ENCODE data around the gene TMEM92. TPM values are rescaled to one million over a fixed set of nuclear protein-coding genes. Genes with fewer than 3 reads are reported as not detected.
A peak's percentile ranks its signal among the peaks of the same experiment; 100 is the strongest.
"Not testable (repeated sequence)": the region's sequence is repeated elsewhere in the genome, so short reads cannot be mapped to it uniquely, and the experiment has no call there.

Gene TMEM92
- total RNA-seq, 1 donor from 2014 or later = 1.8 TPM

DNA sequence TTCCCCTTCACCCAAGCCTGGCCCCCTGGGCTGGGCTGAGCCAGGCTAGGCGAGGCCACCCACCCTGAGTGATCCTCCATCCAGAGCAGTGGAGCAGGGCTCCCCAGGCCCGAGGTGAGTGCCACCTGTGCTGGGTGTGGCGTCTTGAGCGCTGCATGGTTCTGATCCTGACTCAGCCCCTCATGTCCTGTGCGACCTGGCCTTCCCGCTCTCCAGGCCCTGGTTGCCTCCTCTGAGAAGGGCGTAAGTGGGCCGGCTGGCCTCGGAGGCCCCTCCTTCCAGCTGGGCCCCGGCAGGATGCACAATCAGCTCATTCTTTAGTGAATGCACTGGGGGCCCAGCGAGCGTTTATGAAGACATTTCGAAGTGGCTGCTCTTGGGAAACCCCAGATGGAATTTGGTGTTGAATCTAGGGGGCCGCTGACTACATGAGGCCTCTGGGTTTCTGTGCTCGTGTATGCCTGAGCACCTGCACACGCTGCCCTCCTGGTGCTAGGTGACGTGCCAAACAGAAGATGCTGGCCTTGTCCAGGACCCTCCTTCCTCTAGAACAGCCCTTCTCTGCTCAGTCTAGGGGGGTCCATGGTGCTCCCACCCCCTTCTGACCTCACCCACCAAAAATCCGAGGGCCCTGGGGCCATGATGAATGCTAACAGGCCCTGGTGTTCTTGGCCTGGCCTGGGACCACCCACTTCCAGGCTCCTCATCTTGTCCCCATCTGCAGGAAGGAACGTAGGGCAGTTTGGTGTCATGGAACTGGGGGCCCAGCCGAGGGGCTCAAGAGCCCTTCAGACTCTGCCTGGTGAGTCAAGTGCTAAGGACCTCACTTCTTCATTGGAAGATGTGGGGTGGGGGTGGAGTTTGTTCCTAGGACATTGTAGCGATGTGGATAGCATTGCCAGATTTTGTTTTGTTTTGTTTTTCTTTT is 3.6 kb upstream of the TMEM92 start:
- TF ChIP-seq EZH2 (IDR thresholded peaks at IDR 0.05) (no peak), CTCF (IDR thresholded peaks at IDR 0.05) (no peak), EZH2phosphoT487 (IDR thresholded peaks at IDR 0.05) (no peak)
- Histone ChIP-seq H3K36me3 (no peaks in the 10 kb centered on the region), H3K9me3 (ENCODE audit: low read depth) (no peaks in the 10 kb centered on the region), H3F3A (ENCODE audit: low read depth) (peaks cover 12% of the 10 kb centered on the region), H3K4me3 (no peak overlapping the region), H3K79me2 (ENCODE audit: low read depth) (no peaks in the 10 kb centered on the region), H2AFZ (replicated peaks) (peak overlapping the region; percentile 4), H3K4me2 (peak overlapping the region; percentile 4), H3K9ac (no peak overlapping the region), H4K20me1 (ENCODE audit: low read depth) (no peaks in the 10 kb centered on the region), H3K27ac (no peak overlapping the region), H3K4me1 (peaks cover 30% of the 10 kb centered on the region), H3K27me3 (peaks cover 23% of the 10 kb centered on the region)
- H3K4me1 Mint-ChIP-seq = peaks cover 49% of the 10 kb centered on the region
- no peaks in the 10 kb centered on the region for H3K9me3 Mint-ChIP-seq
- DNase-seq (ENCODE audit: low spot score) = peak; percentile 50
- H3K4me3 Mint-ChIP-seq = peak overlapping the region; percentile 21
- no peaks in the 10 kb centered on the region for H3K36me3 Mint-ChIP-seq
- H3K27ac Mint-ChIP-seq = no peak overlapping the region
- peaks cover 11% of the 10 kb centered on the region for H3K27me3 Mint-ChIP-seq (ENCODE audit: insufficient read depth, low read depth)

DNA sequence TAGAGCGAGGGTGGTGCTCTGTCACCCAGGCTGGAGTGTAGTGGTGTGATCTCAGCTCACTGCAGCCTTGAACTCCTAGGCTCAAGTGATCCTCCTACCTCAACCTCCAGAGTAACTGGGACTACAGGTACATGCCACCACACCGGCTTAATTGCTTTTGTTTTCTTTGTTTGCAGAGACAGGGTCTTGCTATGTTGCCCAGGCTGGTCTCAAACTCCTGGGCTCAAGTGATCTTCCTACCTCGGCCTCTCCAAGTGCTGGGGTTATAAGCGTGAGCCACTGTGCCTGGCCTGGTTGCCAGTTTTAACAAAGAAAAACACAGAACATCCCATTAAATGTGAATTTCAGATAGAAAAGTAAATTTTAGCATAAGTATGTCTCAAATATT is 2.9 kb upstream of the TMEM92 start:
- not testable (repeated sequence) for H3K4me3 Mint-ChIP-seq; H3K27ac Mint-ChIP-seq; H2AFZ ChIP-seq (replicated peaks); H3K9ac ChIP-seq; H3K9me3 ChIP-seq (ENCODE audit: low read depth); H3K4me2 ChIP-seq; H4K20me1 ChIP-seq (ENCODE audit: low read depth); H3K79me2 ChIP-seq (ENCODE audit: low read depth); H3K4me3 ChIP-seq; DNase-seq (ENCODE audit: low spot score); H3K27ac ChIP-seq; H3K27me3 Mint-ChIP-seq (ENCODE audit: insufficient read depth, low read depth); H3K9me3 Mint-ChIP-seq; H3K36me3 ChIP-seq; H3K36me3 Mint-ChIP-seq
- peaks cover 32% of the 10 kb centered on the region for H3K4me1 ChIP-seq
- peaks cover 12% of the 10 kb centered on the region for H3F3A ChIP-seq (ENCODE audit: low read depth)
- H3K4me1 Mint-ChIP-seq = peaks cover 44% of the 10 kb centered on the region
- H3K27me3 ChIP-seq = peaks cover 23% of the 10 kb centered on the region

- Histone ChIP-seq H3K9me3 (ENCODE audit: low read depth) (no peaks in the 10 kb centered on the region), H3F3A (ENCODE audit: low read depth) (peaks cover 12% of the 10 kb centered on the region), H3K27ac (no peak overlapping the region), H4K20me1 (ENCODE audit: low read depth) (no peaks in the 10 kb centered on the region), H3K36me3 (no peaks in the 10 kb centered on the region), H2AFZ (replicated peaks) (no peak overlapping the region), H3K4me2 (peak overlapping the region; percentile 72), H3K79me2 (ENCODE audit: low read depth) (no peaks in the 10 kb centered on the region), H3K27me3 (peaks cover 23% of the 10 kb centered on the region), H3K9ac (no peak overlapping the region), H3K4me3 (no peak overlapping the region), H3K4me1 (peaks cover 39% of the 10 kb centered on the region)
- Mint-ChIP-seq H3K36me3 (no peaks in the 10 kb centered on the region), H3K27me3 (ENCODE audit: insufficient read depth, low read depth) (peaks cover 6% of the 10 kb centered on the region), H3K4me1 (peaks cover 45% of the 10 kb centered on the region), H3K4me3 (peak overlapping the region; percentile 59), H3K27ac (no peak overlapping the region), H3K9me3 (no peaks in the 10 kb centered on the region)
- DNase-seq (ENCODE audit: low spot score) = no peak
- TF ChIP-seq CTCF (IDR thresholded peaks at IDR 0.05) = no peak
- TF ChIP-seq EZH2 (IDR thresholded peaks at IDR 0.05) = no peak
- no peak for TF ChIP-seq EZH2phosphoT487 (IDR thresholded peaks at IDR 0.05)
These were observed 2.0 kb upstream of the TMEM92 start for GRCh38 chr17:50272246-50272645.

Measured in neural progenitor cell (in vitro differentiated cells).